SKM-1 (cell line): ENCODE data around the gene WDR4.
"Not testable (repeated sequence)": the region's sequence is repeated elsewhere in the genome, so short reads cannot be mapped to it uniquely, and the experiment has no call there.

ENCODE experiments used
- DNase-seq: peaks from one replicate; lab custom pipeline; 2025; ENCODE audit not compliant: unreplicated experiment; lab: John Stamatoyannopoulos, UW

WDR4 gene

GRCh38 chr21:42880352-42880751 lies 1.0 kb upstream of the WDR4 start:
- DNase-seq, result no peak

- DNase-seq, result no peak
Measured at GRCh38 chr21:42878678-42878992, 704 bp downstream of the WDR4 start.

GRCh38 chr21:42875811-42876210 lies 3.5 kb downstream of the WDR4 start:
- DNase-seq, result not testable (repeated sequence)

- no peak for DNase-seq
Measured at GRCh38 chr21:42873096-42873495, 6.2 kb downstream of the WDR4 start.

- no peak for DNase-seq
Measured at GRCh38 chr21:42868196-42868595, 11.1 kb downstream of the WDR4 start.

- DNase-seq, result no peak
Measured at GRCh38 chr21:42865776-42866160, 13.6 kb downstream of the WDR4 start.

GRCh38 chr21:42864815-42865775 lies 14.2 kb downstream of the WDR4 start:
- no peak for DNase-seq

GRCh38 chr21:42864286-42864685 lies 15.1 kb downstream of the WDR4 start:
- no peak for DNase-seq

- no peak for DNase-seq
Measured at GRCh38 chr21:42863504-42863870, 15.9 kb downstream of the WDR4 start.

- no peak for DNase-seq
Measured at GRCh38 chr21:42862774-42863503, 16.4 kb downstream of the WDR4 start.

- no peak for DNase-seq
Measured at GRCh38 chr21:42861848-42862400, 17.4 kb downstream of the WDR4 start.

GRCh38 chr21:42861311-42861847 lies 18.0 kb downstream of the WDR4 start:
- DNase-seq, result no peak

- no peak for DNase-seq
Measured at GRCh38 chr21:42860345-42860744, 19.0 kb downstream of the WDR4 start.

GRCh38 chr21:42859891-42860230 lies 19.5 kb downstream of the WDR4 start:
- no peak for DNase-seq

GRCh38 chr21:42858957-42859890 lies 20.1 kb downstream of the WDR4 start:
- no peak for DNase-seq

GRCh38 chr21:42858185-42858847 lies 21.0 kb downstream of the WDR4 start:
- DNase-seq, result no peak

GRCh38 chr21:42857216-42857615 lies 22.1 kb downstream of the WDR4 start:
- no peak for DNase-seq

GRCh38 chr21:42855937-42856335 lies 23.4 kb downstream of the WDR4 start:
- no peak for DNase-seq

- DNase-seq, result no peak
Measured at GRCh38 chr21:42855171-42855936, 24.0 kb downstream of the WDR4 start.
